ENCODE measurements around the gene DSC1. TPM values are rescaled to one million over a fixed set of nuclear protein-coding genes. Genes with fewer than 3 reads are reported as not detected.

DSC1 gene
- total and polyA plus RNA-seq, 2 of the 13 experiments (the other 11 are each of a cell fraction or from before 2014, with no cell fraction given), result not detected

DNA sequence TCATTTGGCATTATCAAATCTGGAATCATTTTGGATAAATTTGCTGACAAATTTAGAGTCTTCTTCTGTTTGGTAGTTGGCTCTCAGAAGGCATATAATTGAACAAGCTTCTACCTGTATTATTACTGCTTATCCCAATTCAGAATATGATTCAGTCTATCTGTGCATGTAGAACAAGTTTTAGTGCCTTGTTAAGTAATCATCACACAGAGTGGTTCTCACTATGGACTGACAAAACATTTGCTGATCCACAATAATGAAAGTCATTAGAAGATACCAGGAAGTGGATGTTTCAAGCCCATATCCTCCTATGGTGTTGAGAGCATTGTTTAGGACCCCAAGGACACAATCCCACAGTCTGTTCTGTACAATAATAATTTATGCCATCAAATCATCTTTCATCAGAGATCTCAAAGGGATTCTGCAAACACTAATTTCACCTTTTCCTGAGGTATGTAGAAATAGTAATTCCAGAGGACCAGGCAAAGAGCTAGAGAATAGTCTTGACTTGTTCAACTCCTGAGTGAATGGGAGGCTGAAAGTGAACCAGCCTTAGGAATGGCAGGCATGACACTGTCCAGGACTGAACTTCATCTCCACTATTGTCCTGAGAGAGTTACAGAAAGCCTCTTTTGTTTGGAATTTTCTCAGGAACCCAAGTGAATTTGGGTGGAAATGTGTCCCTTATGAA lies 29.6 kb upstream of the DSC1 start:
- in situ Hi-C loops (cut with HindIII; ENCODE audit: extremely low pct_ligation_motif_present, low pct_unique_long_range_greater_than_20kb) (no loop called here), intact Hi-C loops (cut with micrococcal nuclease; ENCODE audit: unreplicated experiment) (no loop called here)
- H3K27ac ChIP-seq (ENCODE audit: extremely low read length, insufficient read depth, low read length), result no peak overlapping the region
- no peaks in the 10 kb centered on the region for H4K20me1 ChIP-seq (ENCODE audit: insufficient read depth, low read length)
- TF ChIP-seq ZNF510 (CRISPR knock-in tag; IDR thresholded peaks at IDR 0.05; ENCODE audit: low read depth) (no peak), ZZZ3 (CRISPR knock-in tag; IDR thresholded peaks at IDR 0.05; ENCODE audit: borderline replicate concordance) (no peak), ZFX (CRISPR knock-in tag; IDR thresholded peaks at IDR 0.05; ENCODE audit: low read depth) (no peak), ZBTB49 (CRISPR knock-in tag; IDR thresholded peaks at IDR 0.05; ENCODE audit: borderline replicate concordance) (no peak), HHEX (CRISPR knock-in tag; IDR thresholded peaks at IDR 0.05) (no peak), ZBTB1 (CRISPR knock-in tag; IDR thresholded peaks at IDR 0.05; ENCODE audit: borderline replicate concordance) (no peak), TOPORS (CRISPR knock-in tag; IDR thresholded peaks at IDR 0.05) (no peak), ZNF101 (CRISPR knock-in tag; IDR thresholded peaks at IDR 0.05; ENCODE audit: borderline replicate concordance, low read depth) (no peak)
- TF ChIP-seq, protein P1, sequence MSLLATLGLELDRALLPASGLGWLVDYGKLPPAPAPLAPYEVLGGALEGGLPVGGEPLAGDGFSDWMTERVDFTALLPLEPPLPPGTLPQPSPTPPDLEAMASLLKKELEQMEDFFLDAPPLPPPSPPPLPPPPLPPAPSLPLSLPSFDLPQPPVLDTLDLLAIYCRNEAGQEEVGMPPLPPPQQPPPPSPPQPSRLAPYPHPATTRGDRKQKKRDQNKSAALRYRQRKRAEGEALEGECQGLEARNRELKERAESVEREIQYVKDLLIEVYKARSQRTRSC (CRISPR knock-in tag; IDR thresholded peaks at IDR 0.05; ENCODE audit: low read depth), result no peak
- TF ChIP-seq, protein P2, sequence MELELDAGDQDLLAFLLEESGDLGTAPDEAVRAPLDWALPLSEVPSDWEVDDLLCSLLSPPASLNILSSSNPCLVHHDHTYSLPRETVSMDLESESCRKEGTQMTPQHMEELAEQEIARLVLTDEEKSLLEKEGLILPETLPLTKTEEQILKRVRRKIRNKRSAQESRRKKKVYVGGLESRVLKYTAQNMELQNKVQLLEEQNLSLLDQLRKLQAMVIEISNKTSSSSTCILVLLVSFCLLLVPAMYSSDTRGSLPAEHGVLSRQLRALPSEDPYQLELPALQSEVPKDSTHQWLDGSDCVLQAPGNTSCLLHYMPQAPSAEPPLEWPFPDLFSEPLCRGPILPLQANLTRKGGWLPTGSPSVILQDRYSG (CRISPR knock-in tag; IDR thresholded peaks at IDR 0.05), result no peak
- H3K4me2 ChIP-seq (ENCODE audit: low read depth, low read length), result no peak overlapping the region
- H2AFZ ChIP-seq (ENCODE audit: low read length), result no peak overlapping the region
- no peak overlapping the region for H3K4me3 ChIP-seq (replicated peaks in 1 of 3; ENCODE audit: insufficient read depth in 1 of 3, low read depth in 2 of 3, low read length in 3 of 3)
- FAIRE-seq, result no peak
- BruUV-seq (replicated peaks), result no TSS peak
- H3K27me3 ChIP-seq (ENCODE audit: control insufficient read depth in 1 of 2, insufficient read depth in 2 of 2, low read length in 2 of 2), result no peaks in the 10 kb centered on the region; a peak in 1 of 5 replicates
- no peaks in the 10 kb centered on the region for H3K36me3 ChIP-seq (replicated peaks in 1 of 2; ENCODE audit: control insufficient read depth in 1 of 2, insufficient read depth in 2 of 2, low read length in 2 of 2)
- H3K9me3 ChIP-seq (ENCODE audit: low read length), result no peaks in the 10 kb centered on the region
- no peak for DNase-seq (ENCODE audit: low spot score)
- H3K4me1 ChIP-seq (ENCODE audit: insufficient read depth, low read length), result 0 out of 2 replicates have a peak, but pooled peaks cover 9% of the 10 kb centered on the region
- ChIA-PET CTCF (ENCODE audit: low intra/inter-chr PET ratio, low total read pairs) (no interaction called here), POLR2A (no interaction called here)
- H3K9ac ChIP-seq (ENCODE audit: insufficient read depth, low read depth, low read length), result no peak overlapping the region
- no peak for ATAC-seq
- H3K79me2 ChIP-seq (ENCODE audit: insufficient read depth, low read length), result no peaks in the 10 kb centered on the region

All from HepG2 (cell line).